Mesendoderm (in vitro differentiated cells): ENCODE measurements around the gene KCND2.

ENCODE experiments used
- DNase-seq: peaks from one replicate; pipeline ENCODE4 v3.0.0; 2013
- H2AK5ac ChIP-seq: 2 replicates; pipeline ENCODE4 v1.6.1; 2013; ENCODE audit warnings: low read length, inconsistent platforms
- H2BK120ac ChIP-seq: 2 replicates; pipeline ENCODE4 v1.6.1; 2013; ENCODE audit warnings: low read depth, mild to moderate bottlenecking, low read length, moderate library complexity, mixed read lengths
- H2BK15ac ChIP-seq: replicated peaks from 2 replicates; pipeline ENCODE4 v1.6.1; 2013; ENCODE audit warnings: low read depth, mild to moderate bottlenecking, moderate library complexity
- H2BK5ac ChIP-seq: 2 replicates; pipeline ENCODE4 v1.6.1; 2013; ENCODE audit warnings: low read length, inconsistent platforms
- H3K18ac ChIP-seq: 2 replicates; pipeline ENCODE4 v1.6.1; 2013; ENCODE audit warnings: mild to moderate bottlenecking, low read length, mixed read lengths
- H3K23ac ChIP-seq: one replicate; pipeline ENCODE4 v1.6.1; 2013; ENCODE audit warnings: low read length
- H3K27ac ChIP-seq: 2 replicates; pipeline ENCODE4 v1.5.1; 2013; ENCODE audit warnings: low read depth, mild to moderate bottlenecking, inconsistent platforms, low read length, moderate library complexity
- H3K27me3 ChIP-seq: 2 replicates; pipeline ENCODE4 v1.6.1; 2013; ENCODE audit warnings: low read length, control low read depth, mild to moderate bottlenecking, inconsistent platforms; ENCODE audit not compliant: insufficient read depth, poor library complexity
- H3K36me3 ChIP-seq: 2 replicates; pipeline ENCODE4 v1.6.1; 2013; ENCODE audit warnings: low read length, inconsistent platforms; ENCODE audit not compliant: control insufficient read depth, insufficient read depth
- H3K4ac ChIP-seq: one replicate; pipeline ENCODE4 v1.6.1; 2013; ENCODE audit warnings: low read depth, mild to moderate bottlenecking, low read length, moderate library complexity
- H3K4me1 ChIP-seq: 2 replicates; pipeline ENCODE4 v1.6.1; 2013; ENCODE audit warnings: low read depth, low read length, inconsistent platforms; ENCODE audit not compliant: control insufficient read depth
- H3K4me2 ChIP-seq: 2 replicates; pipeline ENCODE4 v1.6.1; 2013; ENCODE audit warnings: low read length
- H3K4me3 ChIP-seq: 2 replicates; pipeline ENCODE4 v1.5.1; 2013; ENCODE audit warnings: mild to moderate bottlenecking, low read length
- H3K56ac ChIP-seq: one replicate; pipeline ENCODE4 v1.6.1; 2013; ENCODE audit warnings: low read length
- H3K79me1 ChIP-seq: 2 replicates; pipeline ENCODE4 v1.6.1; 2013; ENCODE audit warnings: low read length, inconsistent platforms
- H3K79me2 ChIP-seq: 2 replicates; pipeline ENCODE4 v1.6.1; 2013; ENCODE audit warnings: mild to moderate bottlenecking, low read length; ENCODE audit not compliant: control insufficient read depth, insufficient read depth
- H3K9ac ChIP-seq: 2 replicates; pipeline ENCODE4 v1.6.1; 2013; ENCODE audit warnings: low read length, inconsistent platforms
- H4K5ac ChIP-seq: one replicate; pipeline ENCODE4 v1.6.1; 2013; ENCODE audit warnings: low read length
- H4K8ac ChIP-seq: one replicate; pipeline ENCODE4 v1.6.1; 2013; ENCODE audit warnings: low read depth, mild to moderate bottlenecking, control low read depth, low read length, moderate library complexity
- WGBS: extraction: QIAGEN DNeasy Blood & Tissue Kit; methylation state at CpG from one replicate; pipeline ENCODE4 v1.1.7; 2013; ENCODE audit warnings: low lambda C conversion rate, missing lambda C conversion rate; ENCODE audit not compliant: insufficient coverage; ENCODE audit errors: extremely low coverage; 5-methylcytosine and 5-hydroxymethylcytosine counted together

The KCND2 gene

DNA sequence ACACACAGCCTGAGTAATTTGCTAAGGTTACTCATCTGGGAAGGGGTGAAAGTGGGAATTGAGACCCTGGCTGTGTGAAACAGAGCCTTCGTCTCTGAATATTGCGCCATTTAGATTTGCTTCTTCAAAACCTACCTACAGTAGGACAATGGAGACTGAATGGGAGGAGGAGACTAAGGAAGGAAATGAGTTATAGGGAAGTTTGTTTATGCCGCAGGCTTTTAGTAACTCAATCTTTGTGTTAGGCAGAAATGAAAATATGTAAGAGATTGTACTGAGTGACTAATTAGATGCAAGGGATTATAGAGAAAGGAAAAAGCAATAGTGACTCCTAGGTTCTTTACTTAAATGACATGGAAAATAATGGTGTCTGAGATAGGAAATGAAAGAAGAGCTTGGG is 80.2 kb downstream of the KCND2 start:
- H3K27ac ChIP-seq = no peak overlapping the region
- H3K4me3 ChIP-seq = no peak overlapping the region
- no peak overlapping the region for H3K9ac ChIP-seq
- H3K4me1 ChIP-seq = no peaks in the 10 kb centered on the region
- no peak overlapping the region for H4K5ac ChIP-seq
- no CpG with 5 or more reads among the region's 3 CpGs for WGBS
- no peak overlapping the region for H3K4me2 ChIP-seq
- H2AK5ac ChIP-seq = no peak overlapping the region
- no peaks in the 10 kb centered on the region for H3K79me1 ChIP-seq
- H4K8ac ChIP-seq = no peak overlapping the region
- H3K36me3 ChIP-seq = no peaks in the 10 kb centered on the region
- no peak overlapping the region for H3K23ac ChIP-seq
- H3K27me3 ChIP-seq = no peaks in the 10 kb centered on the region
- H2BK15ac ChIP-seq = no peak overlapping the region
- H3K4ac ChIP-seq = no peak overlapping the region
- no peak overlapping the region for H3K56ac ChIP-seq
- H2BK5ac ChIP-seq = no peak overlapping the region
- DNase-seq = no peak
- no peak overlapping the region for H2BK120ac ChIP-seq
- H3K79me2 ChIP-seq = no peaks in the 10 kb centered on the region
- no peak overlapping the region for H3K18ac ChIP-seq

DNA sequence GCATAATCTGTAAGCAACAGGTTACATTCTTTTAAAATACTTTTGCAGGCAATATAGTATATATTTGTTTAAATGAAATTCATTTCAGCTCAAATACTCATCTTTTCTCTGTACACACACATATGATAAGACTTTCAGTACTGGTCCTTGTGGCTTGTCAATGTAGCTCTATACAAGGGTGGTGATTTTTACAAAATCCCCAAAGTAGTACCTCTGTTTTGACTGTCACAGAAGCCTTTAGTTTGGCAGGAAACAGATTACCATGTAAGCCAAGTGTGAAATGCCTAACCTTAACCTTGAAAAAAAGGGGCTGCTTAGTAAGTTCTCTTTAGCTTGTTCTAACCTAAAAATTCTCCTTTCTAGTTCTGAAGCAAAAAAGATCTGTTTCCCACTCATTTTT is 87.9 kb downstream of the KCND2 start:
- Histone ChIP-seq H2AK5ac (no peak overlapping the region), H3K18ac (no peak overlapping the region), H3K4me2 (no peak overlapping the region), H3K4me1 (no peaks in the 10 kb centered on the region), H4K5ac (no peak overlapping the region), H3K79me1 (no peaks in the 10 kb centered on the region), H3K56ac (no peak overlapping the region), H2BK15ac (no peak overlapping the region), H2BK5ac (no peak overlapping the region), H3K36me3 (no peaks in the 10 kb centered on the region), H4K8ac (no peak overlapping the region), H3K79me2 (no peaks in the 10 kb centered on the region), H3K23ac (no peak overlapping the region), H3K27me3 (no peaks in the 10 kb centered on the region), H3K27ac (no peak overlapping the region), H2BK120ac (no peak overlapping the region), H3K4ac (no peak overlapping the region), H3K4me3 (no peak overlapping the region), H3K9ac (no peak overlapping the region)
- peak; percentile 57 for DNase-seq

DNA sequence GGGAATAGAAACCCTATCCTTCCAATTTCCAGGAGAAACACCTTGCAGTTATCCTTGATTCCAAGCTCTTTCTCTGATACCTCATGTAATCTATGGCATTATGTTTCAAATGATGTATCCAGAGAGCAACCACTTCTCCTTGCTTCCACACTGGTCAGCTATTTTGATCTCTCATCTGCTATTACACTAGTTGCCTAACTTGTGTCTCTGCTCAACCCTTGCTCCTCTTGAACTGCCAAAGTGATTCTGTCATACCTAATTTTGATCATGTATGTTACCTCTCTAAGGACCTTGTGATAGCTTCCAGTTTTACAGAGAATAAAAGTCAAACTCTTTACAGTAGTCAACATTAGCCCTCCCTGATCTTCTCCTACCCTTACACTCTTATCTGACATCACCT is 90.4 kb downstream of the KCND2 start:
- H2BK120ac ChIP-seq = no peak overlapping the region
- no peak overlapping the region for H4K5ac ChIP-seq
- H3K4me1 ChIP-seq = no peaks in the 10 kb centered on the region
- no peak overlapping the region for H3K23ac ChIP-seq
- no peak overlapping the region for H2AK5ac ChIP-seq
- no peak overlapping the region for H4K8ac ChIP-seq
- no peak overlapping the region for H3K18ac ChIP-seq
- H3K27me3 ChIP-seq = no peaks in the 10 kb centered on the region
- no peak overlapping the region for H3K4ac ChIP-seq
- H3K36me3 ChIP-seq = no peaks in the 10 kb centered on the region
- no peaks in the 10 kb centered on the region for H3K79me2 ChIP-seq
- no peaks in the 10 kb centered on the region for H3K79me1 ChIP-seq
- H3K27ac ChIP-seq = no peak overlapping the region
- H2BK5ac ChIP-seq = no peak overlapping the region
- H3K9ac ChIP-seq = no peak overlapping the region
- no peak overlapping the region for H3K56ac ChIP-seq
- no peak overlapping the region for H2BK15ac ChIP-seq
- H3K4me3 ChIP-seq = no peak overlapping the region
- DNase-seq = no peak
- no peak overlapping the region for H3K4me2 ChIP-seq

DNA sequence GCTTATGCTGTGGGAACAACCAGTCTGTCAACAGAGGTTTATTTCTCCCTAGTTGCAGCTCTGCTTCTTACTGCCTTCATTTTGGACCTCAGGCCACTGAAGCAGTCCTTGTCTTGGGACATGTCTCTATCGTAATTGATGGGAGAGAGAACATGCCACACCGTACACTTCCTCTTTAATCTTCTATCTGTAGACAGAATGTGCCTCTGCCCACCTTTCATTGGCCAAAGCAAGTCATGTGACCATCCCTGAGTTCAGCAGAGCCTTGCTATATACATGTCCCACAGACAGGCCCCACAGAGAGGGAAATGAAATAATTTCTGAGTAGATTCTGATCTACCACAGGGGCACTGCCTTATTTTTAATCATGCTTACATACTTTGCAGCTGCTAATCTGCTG is 98.0 kb downstream of the KCND2 start:
- DNase-seq = no peak
- no peak overlapping the region for H2BK5ac ChIP-seq
- no peak overlapping the region for H2AK5ac ChIP-seq
- no peak overlapping the region for H2BK15ac ChIP-seq
- no CpG with 5 or more reads among the region's 2 CpGs for WGBS
- H3K79me2 ChIP-seq = no peaks in the 10 kb centered on the region
- no peak overlapping the region for H3K56ac ChIP-seq
- no peak overlapping the region for H3K27ac ChIP-seq
- H4K8ac ChIP-seq = no peak overlapping the region
- no peaks in the 10 kb centered on the region for H3K36me3 ChIP-seq
- no peak overlapping the region for H2BK120ac ChIP-seq
- no peak overlapping the region for H3K18ac ChIP-seq
- H3K9ac ChIP-seq = no peak overlapping the region
- no peaks in the 10 kb centered on the region for H3K27me3 ChIP-seq
- no peak overlapping the region for H3K4ac ChIP-seq
- no peak overlapping the region for H3K4me2 ChIP-seq
- no peak overlapping the region for H4K5ac ChIP-seq
- H3K4me1 ChIP-seq = no peaks in the 10 kb centered on the region
- H3K4me3 ChIP-seq = no peak overlapping the region
- H3K23ac ChIP-seq = no peak overlapping the region
- H3K79me1 ChIP-seq = no peaks in the 10 kb centered on the region

DNA sequence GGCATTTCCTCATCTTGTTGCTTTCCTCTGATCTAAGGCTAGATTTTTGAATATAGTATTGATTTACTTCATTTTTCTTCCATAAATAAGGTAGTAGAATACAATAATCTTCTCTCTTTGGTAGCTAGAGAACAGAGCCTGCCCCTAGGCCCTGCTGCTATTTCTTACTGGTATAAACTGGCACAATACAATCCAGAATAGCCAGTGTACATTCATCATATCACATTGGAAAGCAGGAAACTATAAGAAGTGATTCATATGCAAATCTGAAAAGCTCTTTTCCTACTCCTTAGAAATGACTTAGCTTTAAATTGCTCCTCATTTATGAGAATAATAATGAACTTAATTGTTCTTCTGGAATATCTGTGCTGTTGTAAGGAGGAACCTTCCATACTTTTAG is 100.2 kb downstream of the KCND2 start:
- Histone ChIP-seq H3K56ac (no peak overlapping the region), H3K79me2 (no peaks in the 10 kb centered on the region)

DNA sequence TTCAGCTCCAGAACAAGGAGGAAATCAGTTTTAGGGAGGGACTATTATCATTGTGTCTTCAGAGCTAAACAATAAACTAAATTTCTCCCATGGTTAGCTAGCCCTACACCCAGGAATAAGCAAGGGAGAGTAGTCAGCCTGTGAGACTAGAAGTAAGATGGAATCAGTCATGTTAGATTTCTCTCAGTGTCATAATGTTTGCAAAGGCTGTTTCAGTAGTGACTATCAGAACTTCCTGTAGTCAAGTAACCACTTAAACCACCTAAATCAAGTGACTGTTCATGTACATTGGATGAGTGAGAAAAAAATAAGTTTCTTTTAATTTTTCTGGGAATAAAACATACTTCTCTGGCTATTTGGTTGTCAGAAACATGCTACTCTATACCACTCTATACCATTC is 121.6 kb downstream of the KCND2 start:
- no peak overlapping the region for H3K4ac ChIP-seq
- no peak overlapping the region for H3K56ac ChIP-seq
- no peak overlapping the region for H2AK5ac ChIP-seq
- H3K27me3 ChIP-seq = no peaks in the 10 kb centered on the region
- no peaks in the 10 kb centered on the region for H3K4me1 ChIP-seq
- DNase-seq = no peak
- no peak overlapping the region for H2BK5ac ChIP-seq
- no peak overlapping the region for H3K4me3 ChIP-seq
- no peak overlapping the region for H2BK15ac ChIP-seq
- no peaks in the 10 kb centered on the region for H3K36me3 ChIP-seq
- no peak overlapping the region for H3K27ac ChIP-seq
- H4K8ac ChIP-seq = no peak overlapping the region
- no peak overlapping the region for H3K23ac ChIP-seq
- H3K79me2 ChIP-seq = no peaks in the 10 kb centered on the region
- H2BK120ac ChIP-seq = no peak overlapping the region
- H3K79me1 ChIP-seq = no peaks in the 10 kb centered on the region
- H3K9ac ChIP-seq = no peak overlapping the region
- H4K5ac ChIP-seq = no peak overlapping the region
- H3K18ac ChIP-seq = no peak overlapping the region
- H3K4me2 ChIP-seq = no peak overlapping the region

More for the DNA sequence above, 100.2 kb downstream of the KCND2 start:
- no peaks in the 10 kb centered on the region for H3K79me1 ChIP-seq
- H2AK5ac ChIP-seq = no peak overlapping the region
- no peak overlapping the region for H2BK5ac ChIP-seq
- no peak overlapping the region for H3K23ac ChIP-seq
- no peak overlapping the region for H3K4ac ChIP-seq
- no peak overlapping the region for H2BK15ac ChIP-seq
- DNase-seq = no peak
- no peak overlapping the region for H3K4me3 ChIP-seq
- H3K18ac ChIP-seq = no peak overlapping the region
- H3K27ac ChIP-seq = no peak overlapping the region
- no peaks in the 10 kb centered on the region for H3K36me3 ChIP-seq
- no peak overlapping the region for H3K9ac ChIP-seq
- H4K5ac ChIP-seq = no peak overlapping the region
- no peak overlapping the region for H2BK120ac ChIP-seq
- no peaks in the 10 kb centered on the region for H3K4me1 ChIP-seq
- H3K27me3 ChIP-seq = no peaks in the 10 kb centered on the region
- H3K4me2 ChIP-seq = no peak overlapping the region
- H4K8ac ChIP-seq = no peak overlapping the region
